Naive B cell (primary cell): Measurements from ENCODE around the gene PITRM1. TPM values are rescaled to one million over a fixed set of nuclear protein-coding genes. Genes with fewer than 3 reads are reported as not detected.

Experiments used
- ATAC-seq, 2 donors: fragments of 150-1000 bp; cut with Tn5 transposase; 2 replicates each; pipeline ENCODE4 v1.10.0; 2021; ENCODE audit warnings: low read depth in 2 of 2, mild to moderate bottlenecking in 2 of 2, moderate library complexity in 2 of 2
- DNase-seq: peaks from one replicate; pipeline ENCODE4 v3.0.0; 2022
- H3K27ac Mint-ChIP-seq, 6 donors: one replicate each; pipeline ENCODE4 v1.8.0; 2020 to 2022; ENCODE audit warnings: mild to moderate bottlenecking in 6 of 6, mixed read lengths in 6 of 6, moderate library complexity in 5 of 6, inconsistent platforms in 2 of 6
- H3K27me3 Mint-ChIP-seq, 3 donors: one replicate each; pipeline ENCODE4 v1.8.0; 2021 to 2022; ENCODE audit warnings: mixed read lengths in 3 of 3, mild to moderate bottlenecking in 1 of 3
- H3K36me3 Mint-ChIP-seq, 2 donors: one replicate each; pipeline ENCODE4 v1.8.0; 2020 to 2022; ENCODE audit warnings: mixed read lengths in 2 of 2, inconsistent platforms in 1 of 2, mild to moderate bottlenecking in 1 of 2
- H3K4me1 Mint-ChIP-seq, 3 donors: one replicate each; pipeline ENCODE4 v1.8.0; 2020 to 2022; ENCODE audit warnings: mixed read lengths in 3 of 3, inconsistent platforms in 1 of 3, mild to moderate bottlenecking in 1 of 3, moderate library complexity in 1 of 3
- H3K4me3 Mint-ChIP-seq, 8 donors: one replicate each; pipeline ENCODE4 v1.8.0; 2020 to 2022; ENCODE audit warnings: mild to moderate bottlenecking in 8 of 8, mixed read lengths in 8 of 8, moderate library complexity in 8 of 8, inconsistent platforms in 2 of 8
- H3K9me3 Mint-ChIP-seq, 7 donors: one replicate each; pipeline ENCODE4 v1.8.0; 2020 to 2022; ENCODE audit warnings: mixed read lengths in 7 of 7, mild to moderate bottlenecking in 5 of 7, inconsistent platforms in 2 of 7, moderate library complexity in 1 of 7
- polyA plus RNA-seq, 6 donors: library from polyadenylated mRNA; unstranded; fragments of 300-500 nt; fragmentation: Illumina TruSeq; gene quantifications; one replicate each; pipeline ENCODE4 v1.2.3, GENCODE V29; 2021; ENCODE audit warnings: low read depth in 6 of 6

Gene PITRM1
- polyA plus RNA-seq, 6 donors from 2014 or later = 18.7 to 37.7 (median 28.8) TPM

GRCh38 chr10:3208481-3209406 lies 36.2 kb upstream of the PITRM1 start:
- Mint-ChIP-seq H3K4me3 (peak overlapping the region in 3 of 8 donors; percentile 38 to 63 (median 52)), H3K9me3 (peaks cover 0 to 4% (median 0%) of the 10 kb centered on the region in 7 donors), H3K36me3 (no peaks in the 10 kb centered on the region), H3K27me3 (peaks cover 13 to 30% (median 15%) of the 10 kb centered on the region in 3 donors), H3K4me1 (peaks cover 5 to 16% (median 10%) of the 10 kb centered on the region in 3 donors), H3K27ac (peak overlapping the region in 2 of 6 donors; percentile 69 to 84)
- DNase-seq (no peak), ATAC-seq (peak; percentile 48 to 67)

DNA sequence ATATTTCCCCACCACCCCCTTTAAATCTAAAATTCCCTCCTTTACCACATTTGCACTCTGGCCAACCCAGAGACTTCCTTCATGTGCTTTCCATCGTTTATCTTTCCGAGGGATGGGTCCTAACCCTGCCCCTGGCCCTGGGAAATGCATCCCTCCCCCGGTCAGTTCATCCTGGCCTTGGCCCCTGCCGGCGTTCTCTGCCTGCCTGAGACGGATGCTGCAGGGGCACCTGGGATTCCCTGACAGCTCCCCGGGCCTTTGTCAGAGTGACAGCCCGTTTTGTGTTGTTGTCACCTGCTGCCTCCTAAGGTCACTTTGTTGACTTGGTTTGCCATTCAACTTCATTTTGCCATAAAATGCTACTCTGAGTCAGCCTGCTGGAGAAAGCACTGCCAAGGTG lies 34.8 kb upstream of the PITRM1 start:
- Mint-ChIP-seq H3K27ac (no peak overlapping the region), H3K4me1 (peaks cover 5 to 16% (median 10%) of the 10 kb centered on the region in 3 donors), H3K36me3 (no peaks in the 10 kb centered on the region), H3K27me3 (peaks cover 17 to 30% (median 20%) of the 10 kb centered on the region in 3 donors), H3K9me3 (peaks cover 0 to 4% (median 0%) of the 10 kb centered on the region in 7 donors), H3K4me3 (no peak overlapping the region)
- ATAC-seq (no peak), DNase-seq (no peak)

- Mint-ChIP-seq H3K9me3 (peaks cover 0 to 4% (median 0%) of the 10 kb centered on the region in 7 donors), H3K4me1 (peaks cover 5 to 16% (median 10%) of the 10 kb centered on the region in 3 donors), H3K27ac (no peak overlapping the region), H3K27me3 (peaks cover 20 to 32% (median 20%) of the 10 kb centered on the region in 3 donors), H3K4me3 (no peak overlapping the region), H3K36me3 (no peaks in the 10 kb centered on the region)
- no peak for DNase-seq
- ATAC-seq = no peak
Observed at GRCh38 chr10:3206511-3207157, 34.1 kb upstream of the PITRM1 start.

DNA sequence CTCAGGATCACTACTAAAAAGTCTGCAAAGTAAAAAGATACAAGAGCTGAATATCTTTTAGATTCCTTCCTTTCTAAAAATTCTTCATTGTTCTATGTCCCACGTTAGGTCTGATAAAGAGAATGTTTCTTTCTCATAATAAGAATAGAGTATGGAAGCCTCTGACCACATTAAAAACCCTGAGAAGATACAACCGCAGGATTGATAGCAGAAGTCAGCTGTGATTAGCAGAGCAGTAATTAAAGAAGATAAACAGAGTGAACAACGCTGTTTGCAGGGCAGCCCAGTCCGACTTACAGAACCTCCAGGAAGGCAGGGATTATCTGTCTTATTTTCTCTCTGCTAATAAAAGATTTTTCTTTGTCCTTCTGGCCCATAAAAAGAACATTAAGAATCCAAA lies 31.4 kb upstream of the PITRM1 start:
- DNase-seq (no peak), ATAC-seq (no peak)
- no peaks in the 10 kb centered on the region for H3K9me3 Mint-ChIP-seq
- peaks cover 0 to 13% (median 3%) of the 10 kb centered on the region in 3 donors for H3K4me1 Mint-ChIP-seq
- no peaks in the 10 kb centered on the region for H3K36me3 Mint-ChIP-seq
- H3K27ac Mint-ChIP-seq = no peak overlapping the region
- H3K27me3 Mint-ChIP-seq = peaks cover 23 to 46% (median 35%) of the 10 kb centered on the region in 3 donors
- H3K4me3 Mint-ChIP-seq = no peak overlapping the region

DNA sequence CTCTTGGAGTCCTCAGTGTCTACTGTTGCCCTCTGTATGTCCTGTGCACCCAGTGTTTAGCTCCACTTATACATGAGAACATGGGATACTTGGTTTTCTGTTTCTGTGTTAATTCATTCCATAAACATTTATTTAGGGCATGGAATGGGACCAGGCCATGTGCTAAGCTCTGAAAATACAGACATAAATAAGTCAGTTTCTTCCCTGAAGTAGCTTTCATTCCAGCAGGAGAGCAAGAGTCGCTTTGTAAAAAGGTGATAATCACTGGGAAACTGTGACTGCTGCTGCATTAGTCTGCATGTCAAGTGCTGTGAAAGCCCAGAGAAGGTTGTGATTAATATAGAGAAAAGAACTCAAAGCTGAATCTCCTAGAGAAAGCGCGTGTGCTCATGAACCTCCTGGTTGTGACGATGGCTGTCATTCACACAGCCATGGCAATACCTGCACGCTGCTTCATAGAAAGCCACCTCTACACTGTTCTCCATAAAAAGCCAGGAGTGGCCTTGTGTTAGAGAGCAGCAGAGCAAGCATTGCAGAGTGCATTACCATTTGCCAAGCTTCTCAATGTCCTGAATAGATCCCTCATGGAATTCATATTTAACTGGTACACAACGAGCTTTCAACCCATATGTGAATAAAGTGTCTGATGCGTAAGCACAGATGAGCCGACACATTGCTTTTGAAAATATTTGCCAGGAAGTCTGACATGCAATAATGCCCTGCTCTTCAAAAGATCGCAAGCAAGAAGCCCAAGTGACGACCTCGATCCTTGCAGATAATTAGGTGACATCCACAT lies 30.6 kb upstream of the PITRM1 start:
- no peaks in the 10 kb centered on the region for H3K36me3 Mint-ChIP-seq
- no peaks in the 10 kb centered on the region for H3K9me3 Mint-ChIP-seq
- peaks cover 0 to 8% (median 0%) of the 10 kb centered on the region in 3 donors for H3K4me1 Mint-ChIP-seq
- no peak overlapping the region for H3K27ac Mint-ChIP-seq
- H3K4me3 Mint-ChIP-seq = no peak overlapping the region
- no peak for ATAC-seq
- no peak for DNase-seq
- peaks cover 29 to 54% (median 42%) of the 10 kb centered on the region in 3 donors for H3K27me3 Mint-ChIP-seq

DNA sequence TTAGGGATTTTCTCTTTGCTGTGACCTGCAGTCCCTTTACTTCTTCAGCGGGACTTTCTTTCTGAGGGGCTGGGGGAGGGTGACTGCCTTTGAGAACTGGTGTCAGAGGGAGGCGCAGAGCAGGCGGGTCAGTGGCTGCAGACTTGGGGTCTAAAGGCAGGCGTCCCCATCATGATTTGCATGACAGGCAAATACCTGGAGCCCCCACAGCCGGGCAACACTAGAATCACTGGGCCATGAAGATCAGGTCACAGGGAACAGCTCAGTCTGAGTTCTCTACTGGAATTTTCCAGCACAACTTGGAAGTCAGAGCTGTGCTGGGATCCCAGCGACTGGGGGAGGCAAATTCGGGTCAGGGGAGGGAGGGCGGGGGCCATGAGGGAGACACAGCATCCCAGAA lies 29.2 kb upstream of the PITRM1 start:
- Mint-ChIP-seq H3K27ac (no peak overlapping the region), H3K4me3 (no peak overlapping the region), H3K27me3 (peaks cover 36 to 55% (median 48%) of the 10 kb centered on the region in 3 donors), H3K4me1 (peaks cover 3 to 17% (median 6%) of the 10 kb centered on the region in 3 donors), H3K9me3 (no peaks in the 10 kb centered on the region), H3K36me3 (no peaks in the 10 kb centered on the region)
- no peak for DNase-seq
- ATAC-seq = no peak

DNA sequence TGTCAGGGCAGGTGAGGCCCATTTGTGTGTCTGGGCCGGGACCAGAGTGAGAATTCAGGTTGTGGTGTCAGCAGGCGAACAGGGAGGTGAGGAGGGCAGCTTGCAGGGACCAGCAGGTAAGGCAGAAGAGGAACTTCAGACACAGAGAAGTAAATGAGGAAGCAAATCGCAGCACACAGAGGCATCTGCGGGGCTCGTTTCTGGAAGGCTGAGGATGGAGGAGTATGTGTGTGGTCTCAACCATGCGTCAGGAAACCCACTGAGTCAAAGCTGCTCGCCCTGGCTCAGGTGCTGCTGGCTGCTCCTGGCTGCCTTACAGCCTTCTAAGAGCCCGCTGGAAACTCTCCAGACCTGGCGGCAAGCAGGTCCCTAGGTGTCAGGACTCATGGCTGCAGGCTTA lies 26.9 kb upstream of the PITRM1 start:
- H3K27ac Mint-ChIP-seq = peak overlapping the region in 1 of 6 donors; percentile 94
- DNase-seq (no peak), ATAC-seq (peak; percentile 63 to 81)
- no peak overlapping the region for H3K4me3 Mint-ChIP-seq
- H3K36me3 Mint-ChIP-seq = no peaks in the 10 kb centered on the region
- peaks cover 40 to 70% (median 59%) of the 10 kb centered on the region in 3 donors for H3K27me3 Mint-ChIP-seq
- peaks cover 3 to 17% (median 6%) of the 10 kb centered on the region in 3 donors for H3K4me1 Mint-ChIP-seq
- H3K9me3 Mint-ChIP-seq = no peaks in the 10 kb centered on the region

GRCh38 chr10:3198900-3199299 lies 26.3 kb upstream of the PITRM1 start:
- H3K27ac Mint-ChIP-seq = no peak overlapping the region
- H3K4me3 Mint-ChIP-seq = peak overlapping the region in 1 of 8 donors; percentile 56
- ATAC-seq (no peak), DNase-seq (no peak)
- H3K36me3 Mint-ChIP-seq = no peaks in the 10 kb centered on the region
- H3K27me3 Mint-ChIP-seq = peaks cover 39 to 71% (median 59%) of the 10 kb centered on the region in 3 donors
- H3K4me1 Mint-ChIP-seq = peaks cover 3 to 17% (median 6%) of the 10 kb centered on the region in 3 donors
- no peaks in the 10 kb centered on the region for H3K9me3 Mint-ChIP-seq

GRCh38 chr10:3197348-3198003 lies 24.9 kb upstream of the PITRM1 start:
- Mint-ChIP-seq H3K4me3 (peak overlapping the region in 1 of 8 donors; percentile 15), H3K27ac (no peak overlapping the region), H3K4me1 (peaks cover 9 to 17% (median 10%) of the 10 kb centered on the region in 3 donors), H3K9me3 (no peaks in the 10 kb centered on the region), H3K27me3 (peaks cover 42 to 72% (median 65%) of the 10 kb centered on the region in 3 donors), H3K36me3 (no peaks in the 10 kb centered on the region)
- no peak for DNase-seq
- ATAC-seq = peak; percentile 28 to 48

- Mint-ChIP-seq H3K27ac (no peak overlapping the region), H3K4me1 (peaks cover 9 to 17% (median 10%) of the 10 kb centered on the region in 3 donors), H3K9me3 (no peaks in the 10 kb centered on the region), H3K4me3 (no peak overlapping the region), H3K36me3 (no peaks in the 10 kb centered on the region), H3K27me3 (peaks cover 42 to 72% (median 65%) of the 10 kb centered on the region in 3 donors)
- no peak for ATAC-seq
- DNase-seq = no peak
Observed at GRCh38 chr10:3196958-3197347, 24.4 kb upstream of the PITRM1 start.

DNA sequence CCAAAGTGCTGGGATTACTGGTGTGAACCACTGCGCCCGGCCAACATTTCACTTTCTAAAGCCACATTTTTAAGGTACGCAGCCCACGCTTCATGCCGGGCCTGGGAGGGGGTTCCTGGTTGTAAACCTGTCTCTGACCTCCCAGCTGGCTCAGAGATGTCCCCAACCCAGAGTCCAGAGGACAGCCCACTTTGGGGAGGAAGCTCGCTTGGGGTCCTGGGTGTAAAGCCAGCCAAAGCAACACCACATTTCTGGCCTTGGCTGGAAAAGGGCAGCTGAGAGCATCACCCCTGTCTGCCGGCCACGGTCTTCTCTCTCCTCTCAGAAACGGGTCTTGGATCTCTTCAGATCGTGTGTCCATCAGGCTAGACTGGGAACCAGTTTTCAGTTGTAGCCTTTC lies 23.9 kb upstream of the PITRM1 start:
- Mint-ChIP-seq H3K36me3 (no peaks in the 10 kb centered on the region), H3K27me3 (peaks cover 45 to 67% (median 61%) of the 10 kb centered on the region in 3 donors)
- DNase-seq = no peak

DNA sequence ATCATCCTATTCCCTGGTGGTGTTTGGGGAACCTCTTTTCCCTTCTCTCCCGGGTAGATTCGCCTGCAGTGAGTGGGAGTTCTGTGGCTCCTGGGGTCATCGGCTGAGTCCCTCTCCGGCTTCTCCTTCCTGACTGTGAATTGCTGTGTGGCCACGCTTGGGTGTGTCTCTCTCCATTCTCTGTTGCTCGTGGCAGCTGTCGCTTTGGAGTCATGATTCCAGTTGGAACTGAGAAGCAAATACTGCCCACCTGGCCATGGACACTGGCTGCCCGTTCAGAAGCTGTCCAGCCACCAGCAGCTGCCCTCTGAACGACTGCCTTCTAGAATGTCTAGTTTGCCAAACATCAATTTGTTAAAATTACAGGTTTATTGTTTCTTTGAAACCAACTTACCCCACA lies 23.1 kb upstream of the PITRM1 start:
- no peak overlapping the region for H3K4me3 Mint-ChIP-seq
- DNase-seq = no peak
- no peaks in the 10 kb centered on the region for H3K9me3 Mint-ChIP-seq
- ATAC-seq = no peak
- no peaks in the 10 kb centered on the region for H3K36me3 Mint-ChIP-seq
- no peak overlapping the region for H3K27ac Mint-ChIP-seq
- peaks cover 45 to 62% (median 53%) of the 10 kb centered on the region in 3 donors for H3K27me3 Mint-ChIP-seq
- H3K4me1 Mint-ChIP-seq = peaks cover 9 to 17% (median 10%) of the 10 kb centered on the region in 3 donors

More for the DNA sequence above, 23.9 kb upstream of the PITRM1 start:
- Mint-ChIP-seq H3K4me1 (peaks cover 9 to 17% (median 10%) of the 10 kb centered on the region in 3 donors), H3K9me3 (no peaks in the 10 kb centered on the region), H3K4me3 (no peak overlapping the region), H3K27ac (no peak overlapping the region)
- no peak for ATAC-seq
